ENCODE measurements around the gene CMTM6.
"Not testable (repeated sequence)": the region's sequence is repeated elsewhere in the genome, so short reads cannot be mapped to it uniquely, and the experiment has no call there.

The CMTM6 gene

GRCh38 chr3:32466808-32467207 lies 35.8 kb downstream of the CMTM6 start:
- not testable (repeated sequence) for DNase-seq (ENCODE audit: low read depth)

GRCh38 chr3:32464726-32465125 lies 37.9 kb downstream of the CMTM6 start:
- DNase-seq (ENCODE audit: low read depth) = not testable (repeated sequence)

DNA sequence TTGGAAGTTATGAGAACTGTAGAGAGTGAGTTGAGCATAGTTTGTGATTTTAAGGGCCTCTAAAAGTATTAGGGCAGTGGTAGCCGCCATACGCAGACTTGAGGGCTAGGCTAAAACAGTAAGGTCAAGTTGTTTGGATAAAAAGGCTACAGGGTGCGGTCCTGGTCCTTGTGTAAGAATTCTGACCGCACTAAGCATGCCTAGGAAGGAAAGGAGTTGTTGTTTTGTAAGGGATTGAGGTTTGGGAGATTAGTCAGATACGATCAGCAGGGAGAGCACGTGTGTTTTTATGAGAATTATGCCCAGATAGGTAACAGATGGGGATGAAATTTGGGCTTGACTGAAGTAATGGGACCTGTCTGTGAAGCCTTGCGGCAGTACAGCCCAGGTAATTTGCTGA lies 39.2 kb downstream of the CMTM6 start:
- DNase-seq (ENCODE audit: low read depth) = not testable (repeated sequence)

- DNase-seq (ENCODE audit: low read depth) = not testable (repeated sequence)
Observed at GRCh38 chr3:32462191-32462986, 40.3 kb downstream of the CMTM6 start.

DNA sequence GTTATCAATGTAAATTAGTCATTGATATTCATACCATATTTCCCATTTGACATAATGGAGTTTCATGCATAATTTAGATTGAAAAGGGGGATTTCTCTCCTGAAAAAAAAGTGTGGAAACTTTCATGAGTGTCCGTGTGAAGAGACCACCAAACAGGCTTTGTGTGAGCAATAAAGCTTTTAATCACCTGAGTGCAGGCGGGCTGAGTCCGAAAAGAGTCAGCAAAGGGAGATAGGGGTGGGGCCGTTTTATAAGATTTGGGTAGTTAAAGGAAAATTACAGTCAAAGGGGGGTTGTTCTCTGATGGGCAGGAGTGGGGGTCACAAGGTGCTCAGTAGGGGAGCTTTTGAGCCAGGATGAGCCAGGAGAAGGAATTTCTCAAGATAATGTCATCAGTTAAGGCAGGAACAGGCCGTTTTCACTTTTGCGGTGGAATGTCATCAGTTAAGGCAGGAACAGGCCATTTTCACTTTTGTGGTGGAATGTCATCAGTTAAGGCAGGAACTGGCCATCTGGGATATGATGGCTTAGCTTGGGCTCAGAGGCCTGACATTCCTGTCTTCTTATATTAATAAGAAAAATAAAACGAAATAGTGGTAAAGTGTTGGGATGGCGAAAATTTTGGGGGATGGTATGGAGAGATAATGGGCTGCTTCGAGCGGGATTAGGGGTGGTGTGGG lies 41.7 kb downstream of the CMTM6 start:
- DNase-seq (ENCODE audit: low read depth) = not testable (repeated sequence)

DNA sequence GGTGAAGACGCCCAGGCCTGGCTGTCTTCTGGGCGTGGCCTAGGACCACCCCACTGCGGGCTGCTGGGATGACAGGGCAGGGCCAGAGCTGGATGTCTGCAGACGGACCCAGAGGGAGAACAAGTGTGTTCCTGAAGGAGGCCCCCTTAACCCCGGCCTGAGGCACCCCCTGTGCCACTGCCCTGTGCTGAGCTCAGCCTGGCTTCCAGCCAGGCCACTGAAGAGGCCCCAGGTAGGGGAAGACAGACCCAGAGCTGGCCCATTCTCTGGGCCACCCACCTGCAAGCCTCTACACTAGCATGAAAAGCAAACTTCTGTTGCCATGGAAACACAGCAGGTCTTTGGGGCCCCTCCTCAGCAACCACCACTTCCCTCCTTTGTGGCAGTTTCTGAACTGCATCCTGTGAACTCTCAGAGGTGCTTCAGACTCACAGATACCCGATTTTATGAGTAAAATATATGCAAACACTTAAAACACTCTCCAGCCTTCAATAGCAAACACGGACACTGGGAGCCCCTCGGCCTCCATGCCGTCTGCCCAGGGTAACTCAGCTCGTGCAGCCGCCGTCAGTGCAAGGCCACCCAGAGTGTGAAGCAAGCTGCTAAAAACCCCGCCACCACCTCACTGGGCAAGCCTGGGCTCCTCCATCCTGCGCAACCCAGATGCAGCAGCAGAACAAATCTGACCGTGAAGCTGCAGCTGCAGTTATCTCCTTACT lies 42.5 kb downstream of the CMTM6 start:
- no peak for DNase-seq (ENCODE audit: low read depth)

DNA sequence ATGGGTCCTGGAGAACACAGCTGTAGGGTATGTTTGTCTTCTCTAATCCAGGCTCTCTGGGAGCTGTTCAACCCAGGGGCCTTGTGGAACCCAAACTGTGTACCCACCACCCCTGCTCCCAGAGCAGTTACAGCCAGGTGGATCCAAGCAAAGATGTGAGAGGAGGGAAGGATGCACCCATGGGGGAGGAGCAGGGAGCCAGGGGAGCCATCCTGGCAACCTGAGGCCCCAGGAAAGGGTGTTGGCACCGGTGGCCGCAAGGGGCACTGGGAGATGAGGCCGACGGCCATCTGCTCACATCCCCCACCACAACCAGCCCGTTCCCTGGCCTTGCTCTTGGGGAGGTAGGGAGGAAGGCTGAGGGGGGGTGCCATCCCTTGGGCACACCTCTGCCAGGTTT lies 43.2 kb downstream of the CMTM6 start:
- no peak for DNase-seq (ENCODE audit: low read depth)

DNA sequence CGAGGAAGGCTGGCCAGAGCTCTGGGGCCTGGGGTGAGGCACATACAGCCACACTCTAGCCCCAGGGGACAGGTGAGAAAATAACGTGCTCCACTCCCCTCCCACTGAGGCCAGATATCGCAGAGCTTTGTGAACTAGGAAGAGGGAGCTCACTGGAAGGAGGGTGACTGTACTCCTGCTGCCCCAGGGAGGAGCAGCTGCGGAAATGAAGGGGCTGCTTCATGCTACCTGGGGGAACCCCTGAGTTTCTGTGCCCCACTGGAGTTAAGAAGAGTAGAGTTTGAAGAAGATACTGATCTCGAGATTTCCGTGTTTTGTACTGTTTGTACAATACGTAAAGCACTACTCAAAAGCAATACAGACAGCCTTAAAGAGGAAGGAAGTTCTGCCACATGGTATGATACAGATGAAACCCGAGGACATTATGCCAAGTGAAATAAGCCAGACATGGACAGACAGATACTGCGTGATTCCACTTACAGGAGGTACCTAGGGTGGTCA lies 44.6 kb downstream of the CMTM6 start:
- DNase-seq (ENCODE audit: low read depth) = no peak

DNA sequence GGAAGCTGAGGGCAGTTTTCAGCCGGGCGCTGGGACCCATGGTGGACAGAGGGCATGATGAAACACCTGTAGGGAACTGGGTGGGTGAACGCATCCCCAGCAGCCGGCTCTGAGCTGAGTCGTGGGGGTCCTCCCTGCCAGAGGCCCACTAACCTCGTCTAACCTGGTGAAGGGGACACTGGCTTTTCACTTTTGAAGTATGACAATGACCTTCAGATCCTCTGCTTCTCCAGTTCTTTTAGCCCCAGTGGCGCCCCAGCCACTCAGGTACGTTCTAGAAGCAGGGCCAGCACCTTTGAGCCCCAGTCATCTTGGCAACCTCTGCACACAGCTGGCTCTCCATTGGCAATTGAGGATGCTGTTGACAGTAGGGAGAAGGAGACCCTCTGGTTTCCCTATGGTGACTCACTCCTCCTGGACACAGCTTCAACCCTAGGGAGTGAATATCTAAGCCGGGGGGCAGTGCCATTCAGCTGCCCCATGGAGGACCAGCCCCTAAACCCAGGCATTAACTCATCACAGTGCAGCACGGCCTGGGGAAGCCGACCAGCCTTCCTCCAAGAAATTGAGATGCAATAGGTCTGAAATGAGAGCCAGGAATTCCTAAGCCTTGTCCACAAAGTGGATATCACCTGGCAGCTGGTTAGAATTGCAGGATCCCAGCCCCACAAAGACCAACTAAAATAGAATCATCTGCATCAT lies 46.1 kb downstream of the CMTM6 start:
- DNase-seq (ENCODE audit: low read depth) = no peak

- DNase-seq (ENCODE audit: low read depth) = no peak
Observed at GRCh38 chr3:32455609-32456428, 46.8 kb downstream of the CMTM6 start.

- no peak for DNase-seq (ENCODE audit: low read depth)
Observed at GRCh38 chr3:32454731-32455608, 47.7 kb downstream of the CMTM6 start.

GRCh38 chr3:32454111-32454510 lies 48.5 kb downstream of the CMTM6 start:
- no peak for DNase-seq (ENCODE audit: low read depth)

DNA sequence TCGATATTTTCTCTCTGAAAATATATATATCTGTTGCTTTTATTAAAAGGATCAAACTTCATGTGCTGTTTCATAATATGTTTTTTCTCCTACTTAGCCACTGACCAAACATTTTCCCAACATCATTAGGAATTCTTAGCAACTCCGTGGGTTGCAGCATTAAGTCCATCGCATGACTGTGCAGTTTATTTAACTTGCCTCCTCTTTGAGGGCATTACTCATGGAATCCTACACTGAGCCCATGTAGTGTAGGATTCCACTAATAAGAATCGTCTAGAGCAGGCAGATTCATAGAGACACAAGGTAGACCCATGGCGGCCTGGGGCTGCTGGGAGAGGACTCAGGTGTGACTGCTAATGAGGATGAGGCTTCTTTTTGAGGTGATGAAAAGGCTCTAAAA lies 49.3 kb downstream of the CMTM6 start:
- DNase-seq (ENCODE audit: low read depth) = no peak

- DNase-seq (ENCODE audit: low read depth) = no peak
Observed at GRCh38 chr3:32452009-32452408, 50.6 kb downstream of the CMTM6 start.

DNA sequence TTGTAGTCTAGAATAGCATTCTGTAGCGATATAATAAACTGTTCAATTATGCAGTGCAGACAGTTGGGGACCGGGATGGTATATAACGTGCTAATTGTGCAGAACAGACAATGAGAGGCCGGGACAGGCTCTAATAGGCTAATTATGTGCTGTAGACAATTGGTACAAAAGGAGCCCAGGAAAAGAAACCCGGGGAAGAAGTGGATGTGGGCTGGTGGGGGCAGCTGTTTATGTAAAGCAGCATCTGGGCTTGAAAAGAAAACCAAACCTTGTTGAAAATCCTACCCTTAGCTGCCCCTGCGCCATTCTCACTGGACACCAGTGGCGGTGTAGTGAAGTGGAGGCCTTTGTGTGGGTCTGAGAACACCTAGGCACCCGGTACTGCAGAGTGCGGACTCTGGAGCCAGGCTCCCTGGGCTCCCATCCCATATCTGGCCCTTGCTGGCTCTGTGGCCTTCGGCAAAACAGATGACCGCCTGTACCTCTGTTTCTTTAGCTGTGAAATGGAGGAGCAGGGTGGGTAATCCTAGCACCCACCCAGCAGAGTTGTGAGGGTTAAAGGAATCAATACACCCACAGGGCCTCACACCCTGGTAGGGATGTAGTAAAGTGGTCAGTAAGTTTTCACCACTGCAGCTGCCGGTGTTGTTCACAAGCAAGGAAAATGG lies 51.5 kb downstream of the CMTM6 start:
- no peak for DNase-seq (ENCODE audit: low read depth)

GRCh38 chr3:32450426-32450825 lies 52.2 kb downstream of the CMTM6 start:
- no peak for DNase-seq (ENCODE audit: low read depth)

DNA sequence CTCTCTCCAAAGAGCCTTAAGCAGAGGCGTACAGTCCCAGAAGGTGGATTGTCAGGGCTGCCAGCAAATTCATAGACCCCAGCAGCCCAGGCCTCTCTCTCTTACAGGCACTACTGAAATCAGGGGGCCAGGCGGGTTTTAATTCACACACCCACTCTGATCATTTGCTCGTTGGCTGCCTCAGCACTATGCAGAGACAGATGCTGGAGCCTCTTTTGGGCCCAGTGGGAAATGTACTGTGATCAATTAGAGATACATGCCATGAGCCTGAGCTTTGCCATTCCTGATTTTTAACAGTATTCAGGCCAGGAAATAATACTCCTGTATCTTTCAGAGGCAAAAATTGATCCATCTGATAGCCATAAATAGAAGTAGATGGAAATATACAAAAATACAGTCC lies 53.0 kb downstream of the CMTM6 start:
- no peak for DNase-seq (ENCODE audit: low read depth)

DNA sequence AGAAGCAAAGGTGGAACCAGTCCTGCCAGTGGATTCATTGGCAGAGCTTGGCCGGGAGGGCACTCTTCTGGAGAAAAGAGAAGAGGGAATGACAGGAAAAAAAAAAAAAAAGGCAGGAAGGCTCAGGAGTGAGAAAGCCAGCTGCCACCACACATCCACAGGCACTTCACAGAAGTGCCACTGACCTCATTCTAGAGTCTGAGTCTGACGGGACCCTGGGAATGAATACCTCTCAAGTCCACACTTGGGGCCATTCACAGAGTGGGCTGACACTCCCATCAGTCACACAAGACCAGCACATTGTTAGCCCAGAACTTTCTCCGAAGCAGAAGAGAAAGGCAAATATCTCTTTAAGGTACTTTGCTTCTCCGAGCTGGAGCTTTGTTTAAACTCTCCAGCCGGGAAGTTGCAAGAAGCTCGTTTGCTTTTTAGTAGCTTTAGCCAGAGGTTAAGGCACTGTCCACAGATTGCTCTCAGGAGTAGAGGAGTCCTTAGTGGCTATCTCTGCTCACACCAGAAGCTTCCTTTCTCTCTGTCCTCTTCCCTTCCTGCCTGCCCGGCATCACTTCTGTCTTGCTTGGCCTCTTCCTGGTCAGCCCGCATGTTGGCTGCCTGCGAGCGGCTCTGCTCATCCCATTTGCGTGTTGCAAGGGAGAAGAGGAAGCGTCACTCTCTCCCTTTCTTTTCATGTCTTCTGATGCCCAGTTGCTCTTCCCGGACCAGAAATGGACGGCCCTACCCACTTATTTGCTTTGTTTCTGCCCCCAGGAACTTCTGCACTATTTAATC lies 53.8 kb downstream of the CMTM6 start:
- DNase-seq (ENCODE audit: low read depth) = no peak

DNA sequence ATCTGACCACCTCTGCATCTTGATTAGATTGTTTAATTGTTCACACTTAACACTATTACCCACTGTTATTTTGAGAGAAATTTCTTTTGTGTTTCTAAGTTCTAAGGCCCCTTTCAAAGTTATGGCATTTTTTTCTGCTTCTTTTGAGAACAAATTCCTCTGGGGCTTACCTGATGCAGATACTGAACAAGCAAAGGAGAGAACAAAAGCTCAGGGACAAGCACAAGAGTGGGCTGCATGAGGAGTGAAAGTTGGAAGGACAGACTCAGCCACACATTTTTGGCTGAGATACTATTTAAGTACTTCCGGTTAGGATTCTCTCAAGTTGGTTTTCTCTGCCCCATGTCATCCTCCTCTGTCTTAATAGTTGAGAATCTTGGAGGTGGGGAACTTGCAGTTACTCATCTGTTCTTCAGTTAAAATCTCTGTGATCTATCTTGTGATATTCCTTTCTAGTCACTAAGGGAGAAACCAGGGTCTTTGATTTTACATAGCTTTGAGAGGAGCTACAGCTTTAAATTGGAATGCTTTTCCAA lies 54.7 kb downstream of the CMTM6 start:
- no peak for DNase-seq (ENCODE audit: low read depth)

Data from HS-5 (cell line).